ENCODE data around the gene ASF1A.

ASF1A gene

DNA sequence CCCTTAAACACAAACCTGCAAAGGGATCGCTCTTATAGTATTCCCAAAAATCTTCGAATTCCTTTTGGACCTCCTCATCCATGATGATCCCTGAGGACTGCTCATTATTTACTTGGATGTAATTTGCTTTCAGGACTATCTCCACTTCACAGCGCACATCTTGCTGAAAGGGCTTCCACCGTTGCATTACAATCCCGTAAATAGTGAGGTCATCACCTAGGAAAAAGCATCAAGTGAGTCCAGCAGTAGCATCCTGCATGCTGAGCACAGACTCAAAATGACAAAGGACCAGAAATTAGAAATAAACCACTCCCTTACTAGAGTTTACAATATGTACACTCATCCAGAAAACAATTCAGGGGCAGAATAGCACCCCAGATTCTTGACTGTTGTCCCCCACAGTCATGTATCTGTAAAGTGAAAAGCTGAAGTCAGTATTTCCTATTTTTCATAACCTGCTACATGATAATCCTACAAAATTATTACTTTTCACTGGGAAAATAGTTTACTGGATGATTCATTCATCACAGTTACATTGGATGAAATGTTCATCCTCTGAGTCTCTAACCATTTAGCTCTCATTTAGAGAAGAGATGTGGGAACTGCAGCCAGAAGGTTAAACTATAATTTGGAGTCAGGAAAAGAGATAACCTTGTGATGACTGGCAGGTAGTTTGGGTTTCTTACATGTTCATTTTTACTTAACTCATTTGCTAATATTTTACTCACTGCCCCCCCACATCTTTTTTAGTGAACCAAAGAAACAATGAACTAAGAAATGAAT lies 23.8 kb downstream of the ASF1A start:
- DNase-seq, result peak; percentile 3

DNA sequence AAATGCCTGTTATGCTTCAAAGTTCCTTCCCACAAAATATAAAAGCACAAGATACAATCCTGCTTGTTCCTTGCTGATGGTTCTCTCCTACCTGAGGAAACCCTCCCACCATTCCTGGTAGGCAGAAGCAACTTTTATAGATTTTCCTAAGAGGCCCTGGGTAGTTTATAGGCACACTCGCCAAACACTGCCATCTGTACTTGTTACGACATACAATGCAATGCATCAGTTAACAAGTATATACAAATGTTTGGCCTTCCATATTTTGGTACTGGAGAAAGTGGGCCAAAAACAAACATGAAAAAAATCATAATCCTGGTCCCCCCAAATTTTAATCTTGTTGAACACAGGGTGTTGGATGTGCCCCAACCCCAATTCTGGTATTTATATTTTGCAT lies 24.4 kb downstream of the ASF1A start:
- no peak for DNase-seq

DNA sequence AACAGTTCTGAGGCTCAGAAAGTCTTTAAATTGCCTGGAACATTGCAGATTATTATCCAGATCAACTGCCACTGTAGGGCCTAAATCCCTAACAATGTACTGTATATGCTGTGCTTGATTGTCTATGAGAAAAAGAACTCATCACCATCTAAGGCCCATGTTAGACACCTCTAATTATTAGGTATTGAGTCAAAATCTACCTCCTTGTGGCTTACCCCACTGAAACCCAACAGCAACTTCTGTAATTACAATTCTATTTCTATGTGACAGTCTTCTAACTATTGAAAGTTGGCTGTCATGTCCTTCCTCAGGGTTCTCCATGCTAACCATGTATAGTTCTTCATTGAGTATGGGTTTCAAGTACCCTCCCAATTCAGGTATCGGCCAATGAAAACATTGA lies 27.1 kb downstream of the ASF1A start:
- no peak for DNase-seq

GRCh38 chr6:118923035-118923434 lies 29.1 kb downstream of the ASF1A start:
- no peak for DNase-seq

- no peak for DNase-seq
Observed at GRCh38 chr6:118930680-118931079, 36.7 kb downstream of the ASF1A start.

GRCh38 chr6:118931436-118931835 lies 37.5 kb downstream of the ASF1A start:
- DNase-seq, result no peak

DNA sequence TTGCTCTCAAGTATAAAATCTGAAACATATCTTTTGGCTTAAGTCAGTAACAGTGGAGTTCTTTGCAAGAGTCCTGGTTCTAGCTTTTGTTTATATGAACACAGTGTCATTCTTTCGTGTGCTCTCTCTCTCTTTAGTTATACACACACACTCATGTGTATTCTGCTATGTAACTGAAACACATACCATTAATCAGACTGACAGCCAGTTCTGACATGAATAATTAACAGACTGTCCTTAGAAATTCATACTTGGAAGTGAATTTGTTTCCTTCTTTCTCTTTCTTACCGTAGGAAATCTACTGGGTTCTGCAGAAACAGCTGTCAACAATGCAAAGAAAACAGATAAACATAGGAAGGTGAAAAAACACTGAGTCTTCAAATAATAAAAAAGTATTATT lies 38.5 kb downstream of the ASF1A start:
- no peak for DNase-seq

- DNase-seq, result no peak
Observed at GRCh38 chr6:118933855-118934460, 40.0 kb downstream of the ASF1A start.

- DNase-seq, result peak; percentile 89
Observed at GRCh38 chr6:118934461-118935330, 40.7 kb downstream of the ASF1A start, which contains the start of gene MCM9. Gene MCM9, minus strand, starts transcription at chr6:118935159. Its CDS starts 3,436 bp downstream, at chr6:118931723.

DNA sequence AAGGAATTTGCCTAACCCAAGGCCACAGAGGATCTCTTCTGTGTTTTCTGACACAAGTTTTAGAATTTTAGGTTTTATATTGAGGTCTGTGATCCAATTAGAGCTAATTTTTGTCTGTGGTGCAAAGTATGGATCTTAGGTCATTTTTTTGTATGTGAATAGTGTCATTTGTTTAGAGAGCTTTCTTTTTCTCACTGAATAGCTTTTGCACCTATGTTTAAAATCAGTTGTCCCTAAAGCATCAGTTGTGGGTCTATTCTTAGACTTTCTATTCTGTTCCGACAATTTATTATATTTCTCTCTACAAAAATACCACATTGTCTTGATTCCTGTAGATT lies 41.3 kb downstream of the ASF1A start:
- no peak for DNase-seq

DNA sequence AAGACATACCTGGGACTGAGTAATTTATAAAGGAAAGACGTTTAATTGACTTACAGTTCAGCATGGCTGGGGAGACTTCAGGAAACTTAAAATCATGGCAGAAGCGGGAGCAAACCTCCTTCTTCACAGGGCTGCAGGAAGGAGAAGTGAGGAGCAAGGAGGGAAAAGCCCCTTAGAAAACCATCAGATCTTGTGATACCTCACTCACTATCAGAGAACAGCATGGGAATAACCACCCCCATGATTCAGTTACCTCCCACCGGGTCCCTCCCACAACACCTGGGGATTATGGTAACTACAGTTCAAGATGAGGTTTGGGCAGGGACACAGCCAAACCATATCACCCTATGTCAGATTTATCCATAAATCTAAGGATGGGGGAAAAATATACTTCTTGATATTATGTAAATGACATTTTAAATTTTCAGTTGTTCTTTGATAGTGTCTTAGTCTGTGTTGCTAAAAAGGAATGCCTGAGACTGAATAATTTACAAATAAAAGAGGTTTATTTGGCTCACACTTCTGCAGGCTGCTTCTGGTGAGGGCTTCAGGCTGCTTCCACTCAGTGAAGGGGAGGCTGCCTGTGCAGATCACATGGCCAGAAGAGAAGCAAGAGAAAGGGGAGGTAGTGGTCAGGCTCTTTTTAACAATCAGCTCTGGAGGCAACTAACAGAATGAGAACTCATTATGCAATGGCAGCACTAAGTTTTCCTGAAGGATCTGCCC lies 42.2 kb downstream of the ASF1A start:
- no peak for DNase-seq

- DNase-seq, result no peak
Observed at GRCh38 chr6:118939683-118940082, 45.7 kb downstream of the ASF1A start.

- no peak for DNase-seq
Observed at GRCh38 chr6:118940770-118941169, 46.8 kb downstream of the ASF1A start.

DNA sequence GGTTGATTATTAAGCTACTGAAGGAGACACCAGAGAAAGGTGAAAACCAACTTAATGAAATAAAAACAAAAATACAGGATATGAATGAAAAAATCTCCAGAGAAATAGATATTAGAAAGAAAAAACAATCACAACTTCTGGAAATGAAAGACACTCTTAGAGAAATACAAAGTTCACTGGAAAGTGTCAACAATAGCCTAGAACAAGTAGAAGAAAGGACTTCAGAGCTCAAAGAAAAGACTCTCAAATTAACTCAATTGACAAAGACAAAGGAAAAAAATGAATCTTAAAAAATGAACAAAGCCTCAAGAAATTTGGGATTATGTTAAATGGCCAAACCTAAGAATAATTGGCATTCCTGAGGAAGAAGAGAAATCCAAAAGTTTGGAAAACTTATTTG lies 51.3 kb downstream of the ASF1A start:
- no peak for DNase-seq

DNA sequence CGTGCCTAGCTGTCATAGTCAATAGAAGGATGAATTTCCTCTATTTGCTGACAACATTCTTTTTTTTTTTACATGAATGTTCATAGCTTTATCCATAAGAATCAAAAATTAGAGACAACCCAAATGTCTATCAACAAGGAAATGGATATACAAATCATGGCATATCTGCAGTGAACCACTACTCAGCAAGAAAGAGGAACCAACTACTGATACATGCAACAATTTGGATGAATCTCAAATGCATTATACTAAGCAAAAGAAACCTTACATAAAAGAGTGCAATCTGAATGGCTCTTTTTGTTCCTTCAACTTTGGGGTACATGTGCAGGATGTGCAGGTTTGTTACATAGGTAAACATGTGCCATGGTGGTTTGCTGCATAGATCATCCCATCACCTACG lies 58.7 kb downstream of the ASF1A start:
- no peak for DNase-seq

DNA sequence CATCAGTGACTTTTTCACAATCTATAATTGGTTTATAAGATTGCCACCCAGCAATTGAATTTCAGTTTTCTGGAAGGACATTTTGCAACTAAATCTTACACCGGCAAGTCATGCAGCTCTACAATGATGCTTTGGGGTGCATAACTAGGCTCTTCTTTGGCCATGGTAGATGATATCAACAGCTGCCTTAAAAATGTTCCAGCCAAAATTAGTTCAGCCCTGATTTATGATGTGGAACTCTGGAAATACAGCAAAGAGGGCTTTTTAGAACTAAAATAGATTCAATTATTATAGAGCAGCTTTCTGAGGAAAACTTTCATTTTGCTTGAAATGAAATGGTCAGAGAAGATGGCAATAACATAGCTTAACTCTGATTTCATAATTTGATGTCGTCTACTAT lies 59.4 kb downstream of the ASF1A start:
- DNase-seq, result no peak
